Testis (tissue), 3 donors: ENCODE data around the gene PLK2. TPM values are rescaled to one million over a fixed set of nuclear protein-coding genes. Genes with fewer than 3 reads are reported as not detected.

Experiments used
- DNase-seq: peaks from one replicate; pipeline ENCODE4 v3.0.0-alpha.2; 2019
- H3K27ac ChIP-seq, 2 donors: fragments of 200-600 bp; sonication (generic); one replicate each; pipeline ENCODE4 v1.5.1; 2019
- H3K27me3 ChIP-seq: fragments of 200-600 bp; sonication (generic); one replicate; pipeline ENCODE4 v1.5.1; 2019
- H3K36me3 ChIP-seq: fragments of 200-600 bp; sonication (generic); one replicate; pipeline ENCODE4 v1.5.1; 2017; ENCODE audit warnings: low read depth; ENCODE audit errors: missing control alignments
- H3K4me1 ChIP-seq: fragments of 200-600 bp; sonication (generic); one replicate; pipeline ENCODE4 v1.5.1; 2019
- H3K4me3 ChIP-seq, 2 donors: fragments of 200-600 bp; sonication (generic); one replicate each; pipeline ENCODE4 v1.5.1; 2017 to 2019
- H3K9me3 ChIP-seq: fragments of 200-600 bp; sonication (generic); one replicate; pipeline ENCODE4 v1.5.1; 2017
- POLR2A ChIP-seq: fragments of 450-650 bp; IDR thresholded peaks from one replicate; pipeline ENCODE4 v1.6.1; 2017; ENCODE audit warnings: antibody characterized with exemption, mild to moderate bottlenecking, moderate library complexity
- WGBS, 2 donors: methylation state at CpG; one replicate each; pipeline ENCODE4 v1.1.5; 2018; 5-methylcytosine and 5-hydroxymethylcytosine counted together
- intact Hi-C: fragments of 100-400 bp; cut with DNase I; formaldehyde crosslinking; loops from one replicate; pipeline ENCODE4 v1.15.1; 2023; ENCODE audit warnings: low total_unique reads
- polyA plus RNA-seq: library from polyadenylated mRNA; stranded (reverse); fragments of 350-450 nt; fragmentation: Illumina TruSeq; extraction: RNeasy Lipid Tissue Mini Kit (QIAGEN cat#74804); gene quantifications from one replicate; pipeline ENCODE4 v1.2.3, GENCODE V29; 2014; ENCODE audit warnings: low read depth, low replicate concordance; ENCODE audit not compliant: insufficient read depth
- total RNA-seq, 2 donors: library from RNA; depleted of rRNA; stranded (reverse); fragments of >200 nt; gene quantifications; one replicate each; pipeline ENCODE4 v1.2.3, GENCODE V29; 2016
- TF ChIP-seq, protein P1 (sequence below), 3 experiments: fragments of 450-650 bp in 2 of 3; fragments of 200-600 bp in 1 of 3; sonication (generic) in 1 of 3; IDR thresholded peaks; one replicate each; pipeline ENCODE4 v1.5.1; 2016 to 2019; ENCODE audit warnings: antibody characterized with exemption in 3 of 3, mild to moderate bottlenecking in 2 of 3, moderate library complexity in 1 of 3

Gene PLK2
- total and polyA plus RNA-seq, 3 donors from 2014 or later: 55.3 to 88.4 (median 87.8) TPM

DNA sequence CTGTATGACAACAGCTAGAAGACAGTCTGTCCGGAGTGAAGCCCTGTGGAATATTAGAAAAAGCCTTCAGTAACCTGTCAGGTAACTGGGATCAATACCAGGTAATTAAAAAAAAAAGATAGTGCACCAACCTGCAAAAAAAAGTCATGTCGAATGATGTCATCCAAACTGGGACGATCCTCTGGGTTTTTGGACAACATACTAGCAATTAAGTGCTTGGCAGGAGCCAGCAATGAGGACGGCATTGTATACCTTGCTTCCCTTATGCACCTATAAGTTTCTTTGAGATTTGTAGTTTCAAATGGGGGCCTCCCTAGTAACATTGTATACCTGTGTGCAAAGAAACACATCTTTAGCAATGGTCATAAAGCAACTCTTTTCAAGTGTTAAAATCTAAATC, 2.8 kb downstream of the PLK2 start:
- no peaks in the 10 kb centered on the region for H3K36me3 ChIP-seq
- intact Hi-C loops: loop anchor here (5.0 kb wide), 1 partner anchor 950 kb away; no protein-coding TSS in a partner anchor
- H3K27me3 ChIP-seq: no peaks in the 10 kb centered on the region
- no peak for TF ChIP-seq POLR2A
- TF ChIP-seq, protein P1, sequence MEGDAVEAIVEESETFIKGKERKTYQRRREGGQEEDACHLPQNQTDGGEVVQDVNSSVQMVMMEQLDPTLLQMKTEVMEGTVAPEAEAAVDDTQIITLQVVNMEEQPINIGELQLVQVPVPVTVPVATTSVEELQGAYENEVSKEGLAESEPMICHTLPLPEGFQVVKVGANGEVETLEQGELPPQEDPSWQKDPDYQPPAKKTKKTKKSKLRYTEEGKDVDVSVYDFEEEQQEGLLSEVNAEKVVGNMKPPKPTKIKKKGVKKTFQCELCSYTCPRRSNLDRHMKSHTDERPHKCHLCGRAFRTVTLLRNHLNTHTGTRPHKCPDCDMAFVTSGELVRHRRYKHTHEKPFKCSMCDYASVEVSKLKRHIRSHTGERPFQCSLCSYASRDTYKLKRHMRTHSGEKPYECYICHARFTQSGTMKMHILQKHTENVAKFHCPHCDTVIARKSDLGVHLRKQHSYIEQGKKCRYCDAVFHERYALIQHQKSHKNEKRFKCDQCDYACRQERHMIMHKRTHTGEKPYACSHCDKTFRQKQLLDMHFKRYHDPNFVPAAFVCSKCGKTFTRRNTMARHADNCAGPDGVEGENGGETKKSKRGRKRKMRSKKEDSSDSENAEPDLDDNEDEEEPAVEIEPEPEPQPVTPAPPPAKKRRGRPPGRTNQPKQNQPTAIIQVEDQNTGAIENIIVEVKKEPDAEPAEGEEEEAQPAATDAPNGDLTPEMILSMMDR (IDR thresholded peaks at IDR 0.05): no peak
- WGBS, 2 donors: 54 to 89% methylated on average over 4 of the region's 4 CpGs
- H3K4me1 ChIP-seq: no peaks in the 10 kb centered on the region
- no peak for DNase-seq
- no peaks in the 10 kb centered on the region for H3K9me3 ChIP-seq
- H3K4me3 ChIP-seq: no peak overlapping the region
- H3K27ac ChIP-seq: no peak overlapping the region

DNA sequence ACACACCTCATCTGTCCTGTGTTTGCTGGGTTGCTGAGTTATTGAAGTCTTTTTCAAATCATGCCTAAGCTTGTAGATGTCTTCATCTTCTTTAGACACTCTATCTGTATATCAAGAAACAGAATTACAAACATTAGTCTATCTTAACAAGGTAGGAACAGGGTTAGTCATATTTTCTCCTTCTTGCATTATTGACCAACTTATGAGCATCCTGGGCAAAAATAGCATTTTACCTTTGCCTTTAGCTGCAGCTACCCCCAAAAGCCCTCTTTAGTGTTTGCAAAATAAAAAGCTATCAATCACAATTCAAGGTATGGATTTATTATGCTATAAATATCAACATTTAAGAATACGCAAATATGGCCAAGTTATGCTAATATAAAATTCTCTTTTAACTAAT, 3.4 kb downstream of the PLK2 start:
- intact Hi-C loops: loop anchor here (5.0 kb wide), 1 partner anchor 949 kb away; no protein-coding TSS in a partner anchor
- TF ChIP-seq POLR2A: no peak
- TF ChIP-seq, protein P1 (IDR thresholded peaks at IDR 0.05): no peak
- Histone ChIP-seq H3K27ac (no peak overlapping the region), H3K36me3 (no peaks in the 10 kb centered on the region), H3K9me3 (no peaks in the 10 kb centered on the region), H3K4me3 (no peak overlapping the region), H3K27me3 (no peaks in the 10 kb centered on the region), H3K4me1 (no peaks in the 10 kb centered on the region)
- DNase-seq: no peak
- WGBS, 2 donors: 85 to 92% methylated on average over 1 of the region's 1 CpG

DNA sequence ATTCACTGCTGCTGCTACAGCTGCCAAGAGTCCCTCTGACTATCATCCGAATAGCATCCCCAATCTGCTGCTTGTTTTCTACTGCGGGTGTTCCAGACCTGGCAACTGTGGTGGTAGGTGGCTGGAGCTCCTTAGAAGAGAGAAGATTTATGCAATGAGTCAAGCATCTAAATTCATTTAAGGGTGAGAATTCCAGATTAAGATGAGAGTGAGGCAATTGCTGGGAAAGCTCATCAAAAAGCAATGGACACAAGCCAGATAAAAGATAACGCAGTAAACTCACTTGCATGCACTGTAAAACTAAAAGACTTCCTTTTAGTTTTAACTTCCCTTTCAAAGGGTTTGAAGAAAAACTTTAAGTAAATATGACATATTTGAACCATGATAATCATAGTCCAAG, 3.9 kb downstream of the PLK2 start:
- TF ChIP-seq, protein P1 (IDR thresholded peaks at IDR 0.05): no peak
- TF ChIP-seq POLR2A: no peak
- Histone ChIP-seq H3K4me3 (no peak overlapping the region), H3K9me3 (no peaks in the 10 kb centered on the region), H3K27ac (no peak overlapping the region), H3K4me1 (no peaks in the 10 kb centered on the region), H3K36me3 (no peaks in the 10 kb centered on the region), H3K27me3 (no peaks in the 10 kb centered on the region)
- DNase-seq: no peak
- intact Hi-C loops: loop anchor here (5.0 kb wide), 1 partner anchor 949 kb away; no protein-coding TSS in a partner anchor
- WGBS, 2 donors: 74 to 84% methylated on average over 3 of the region's 3 CpGs

DNA sequence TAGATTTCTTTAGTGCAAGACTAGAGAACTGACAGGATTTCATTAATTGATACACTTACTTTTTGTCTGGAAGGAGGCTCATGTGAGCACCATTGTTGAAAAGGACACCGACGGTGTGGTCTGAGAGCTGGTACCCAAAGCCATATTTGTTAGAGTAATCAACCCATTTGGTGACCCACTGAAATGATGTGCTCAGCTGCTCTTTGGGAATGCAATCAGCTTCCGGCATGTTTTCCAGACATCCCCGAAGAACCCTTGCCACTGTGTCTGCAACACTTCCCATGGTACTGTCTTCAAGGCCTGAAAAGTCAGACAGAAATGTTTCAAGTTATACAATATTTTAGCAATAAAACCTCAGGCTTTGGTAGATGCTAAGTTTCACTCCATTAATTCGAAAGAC, 4.4 kb downstream of the PLK2 start:
- no peak for DNase-seq
- Histone ChIP-seq H3K27ac (no peak overlapping the region), H3K4me1 (no peaks in the 10 kb centered on the region)

DNA sequence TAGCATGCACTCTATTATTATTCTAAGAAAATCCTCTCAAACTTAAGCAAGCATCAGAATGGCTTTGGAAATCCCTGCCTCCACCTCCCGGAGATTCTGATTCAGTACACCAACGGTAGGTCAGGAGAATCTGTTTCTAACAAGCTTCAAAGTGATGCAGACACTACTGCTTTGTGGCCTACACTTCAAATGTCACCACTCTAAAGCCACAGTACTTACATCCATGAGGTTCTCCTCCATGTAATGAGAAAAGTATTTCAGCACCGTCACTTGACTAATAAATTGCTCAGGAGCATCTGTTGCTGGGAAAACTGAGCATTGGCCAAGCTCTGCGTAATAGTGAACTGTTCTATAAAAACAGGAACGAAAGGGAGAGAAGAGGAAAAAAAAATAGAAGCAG, 4.8 kb downstream of the PLK2 start:
- DNase-seq: no peak
- no peak for TF ChIP-seq POLR2A
- TF ChIP-seq, protein P1 (IDR thresholded peaks at IDR 0.05): no peak
- H3K27ac ChIP-seq: no peak overlapping the region
- no peaks in the 10 kb centered on the region for H3K9me3 ChIP-seq
- H3K4me1 ChIP-seq: no peaks in the 10 kb centered on the region
- intact Hi-C loops: loop anchor here (5.0 kb wide), 1 partner anchor 948 kb away; no protein-coding TSS in a partner anchor
- no peaks in the 10 kb centered on the region for H3K36me3 ChIP-seq
- H3K27me3 ChIP-seq: no peaks in the 10 kb centered on the region
- no peak overlapping the region for H3K4me3 ChIP-seq
- WGBS, 2 donors: 80 to 87% methylated on average over 5 of the region's 5 CpGs

More for the DNA sequence above, 4.4 kb downstream of the PLK2 start:
- intact Hi-C loops: loop anchor here (5.0 kb wide), 1 partner anchor 948 kb away; no protein-coding TSS in a partner anchor
- no peaks in the 10 kb centered on the region for H3K9me3 ChIP-seq
- WGBS, 2 donors: 82 to 93% methylated on average over 5 of the region's 5 CpGs
- H3K27me3 ChIP-seq: no peaks in the 10 kb centered on the region
- no peaks in the 10 kb centered on the region for H3K36me3 ChIP-seq
- TF ChIP-seq, protein P1 (IDR thresholded peaks at IDR 0.05): no peak
- no peak for TF ChIP-seq POLR2A
- no peak overlapping the region for H3K4me3 ChIP-seq
